B cell (primary cell): Measurements from ENCODE around the gene KIF17. TPM values are rescaled to one million over a fixed set of nuclear protein-coding genes. Genes with fewer than 3 reads are reported as not detected.

Experiments used
- ATAC-seq: fragments of 200-7000 bp; cut with Tn5 transposase; one replicate; pipeline ENCODE4 v1.10.0; 2021; ENCODE audit warnings: low read depth, mild to moderate bottlenecking, moderate number of reproducible peaks, moderate library complexity
- CTCF ChIA-PET: fragments of 350-600 bp; sonication (Branson Sonifier 250); formaldehyde crosslinking; loops from one replicate; lab custom pipeline; 2021; ENCODE audit warnings: antibody characterized with exemption, inconsistent platforms; lab: Charles Lee
- POLR2A ChIA-PET: fragments of 350-600 bp; sonication (Branson Sonifier 250); formaldehyde crosslinking; loops from one replicate; lab custom pipeline; 2021; ENCODE audit warnings: antibody characterized with exemption; lab: Charles Lee
- DNase-seq: peaks from one replicate; pipeline ENCODE4 v3.0.0; 2013
- H2AFZ ChIP-seq: 2 replicates; pipeline ENCODE4 v1.6.1; 2012; ENCODE audit warnings: mild to moderate bottlenecking, low read depth, low read length; ENCODE audit not compliant: insufficient read depth, poor library complexity, severe bottlenecking
- H3K27ac ChIP-seq, 2 donors: 1 replicate in 1 of 2; 2 replicates in 1 of 2; pipeline ENCODE4 v1.5.1; 2012 to 2013; ENCODE audit warnings: low read length in 2 of 2, mild to moderate bottlenecking in 2 of 2, moderate library complexity in 1 of 2
- H3K27me3 ChIP-seq, 4 experiments: fragments of 200-600 bp in 1 of 4; sonication (generic) in 1 of 4; replicated peaks in 1 of 4; 1 replicate in 2 of 4; 2 replicates in 2 of 4; pipeline versions ENCODE4 v1.6.1 to v1.7.0; 2013 to 2016; ENCODE audit warnings: low read length in 3 of 4, mild to moderate bottlenecking in 2 of 4, mixed read lengths in 1 of 4, moderate library complexity in 1 of 4; ENCODE audit not compliant: insufficient read depth in 4 of 4, control insufficient read depth in 3 of 4; ENCODE audit errors: control extremely low read depth in 1 of 4
- H3K36me3 ChIP-seq, 2 experiments: replicated peaks in 1 of 2; 1 replicate in 1 of 2; 2 replicates in 1 of 2; pipeline versions ENCODE4 v1.6.1 to v1.7.1; 2013; ENCODE audit warnings: low read length in 1 of 2; ENCODE audit not compliant: insufficient read depth in 2 of 2, control insufficient read depth in 1 of 2; ENCODE audit errors: control extremely low read depth in 1 of 2, extremely low read depth in 1 of 2
- H3K4me1 ChIP-seq, 2 donors: fragments of 200-600 bp in 1 of 2; sonication (generic) in 1 of 2; 1 replicate in 1 of 2; 2 replicates in 1 of 2; pipeline versions ENCODE4 v1.5.1 to v1.6.1; 2013 to 2017; ENCODE audit warnings: low read length in 2 of 2; ENCODE audit not compliant: control insufficient read depth in 2 of 2, insufficient read depth in 2 of 2
- H3K4me2 ChIP-seq: replicated peaks from 2 replicates; pipeline ENCODE3; 2012; ENCODE audit warnings: mild to moderate bottlenecking, low read depth, low read length; ENCODE audit not compliant: poor library complexity, severe bottlenecking
- H3K4me3 ChIP-seq, 5 experiments: fragments of 200-600 bp in 1 of 5; sonication (generic) in 1 of 5; 1 replicate in 3 of 5; 2 replicates in 2 of 5; pipeline versions ENCODE4 v1.5.1 to v1.7.0; 2011 to 2016; ENCODE audit warnings: low read length in 4 of 5, mild to moderate bottlenecking in 4 of 5, low read depth in 2 of 5, control low read depth in 1 of 5, moderate library complexity in 1 of 5; ENCODE audit not compliant: insufficient read depth in 1 of 5; ENCODE audit errors: control extremely low read depth in 1 of 5, extremely low read depth in 1 of 5
- H3K79me2 ChIP-seq: fragments of 200-600 bp; sonication (generic); one replicate; pipeline ENCODE4 v1.6.0; 2016; ENCODE audit warnings: low read length; ENCODE audit not compliant: control insufficient read depth, insufficient read depth
- H3K9ac ChIP-seq: fragments of 200-600 bp; sonication (generic); 2 replicates; pipeline ENCODE4 v1.6.1; 2017; ENCODE audit warnings: mild to moderate bottlenecking, low read length, moderate library complexity
- H3K9me3 ChIP-seq, 3 donors: one replicate each; pipeline versions ENCODE4 v1.6.1 to v1.7.1; 2013; ENCODE audit warnings: low read length in 2 of 3; ENCODE audit not compliant: control insufficient read depth in 2 of 3, insufficient read depth in 1 of 3; ENCODE audit errors: control extremely low read depth in 1 of 3
- H4K20me1 ChIP-seq: 2 replicates; pipeline ENCODE4 v1.6.0; 2012; ENCODE audit warnings: mild to moderate bottlenecking, low read length; ENCODE audit not compliant: insufficient read depth, control insufficient read depth, poor library complexity, severe bottlenecking
- H3K27ac Mint-ChIP-seq: one replicate; pipeline ENCODE4 v1.8.0; 2021; ENCODE audit warnings: mixed read lengths
- H3K27me3 Mint-ChIP-seq: one replicate; pipeline ENCODE4 v1.8.0; 2021; ENCODE audit warnings: mixed read lengths
- H3K4me1 Mint-ChIP-seq: one replicate; pipeline ENCODE4 v1.8.0; 2021; ENCODE audit warnings: mixed read lengths
- H3K4me3 Mint-ChIP-seq: one replicate; pipeline ENCODE4 v1.8.0; 2021; ENCODE audit warnings: mixed read lengths
- H3K9me3 Mint-ChIP-seq: one replicate; pipeline ENCODE4 v1.8.0; 2022; ENCODE audit warnings: mixed read lengths; ENCODE audit not compliant: insufficient read depth
- CTCF ChIP-seq: fragments of 200-600 bp; IDR thresholded peaks from one replicate; pipeline ENCODE4 v1.8.0; 2022; ENCODE audit warnings: antibody characterized with exemption, mild to moderate bottlenecking
- EZH2 ChIP-seq: IDR thresholded peaks from 2 replicates; pipeline ENCODE4 v1.6.1; 2012; ENCODE audit warnings: borderline replicate concordance, low read depth, mild to moderate bottlenecking, moderate library complexity, low read length; ENCODE audit not compliant: insufficient read depth, poor library complexity, severe bottlenecking
- WGBS: methylation state at CpG from one replicate; pipeline ENCODE4 v1.1.5; 2013; ENCODE audit warnings: missing lambda C conversion rate; ENCODE audit not compliant: insufficient coverage; 5-methylcytosine and 5-hydroxymethylcytosine counted together
- intact Hi-C: fragments of 100-400 bp; cut with micrococcal nuclease; formaldehyde crosslinking; loops from one replicate; pipeline ENCODE4 v1.10.0; 2022
- polyA plus RNA-seq: library from polyadenylated mRNA; depleted of rRNA; stranded (reverse); fragments of >200 nt; gene quantifications from 2 replicates; pipeline ENCODE4 v1.2.3, GENCODE V29; 2012
- total RNA-seq, 2 donors: library from RNA; stranded (reverse); fragments of 120-200 nt in 1 of 2; gene quantifications; 1 replicate in 1 of 2; 2 replicates in 1 of 2; pipeline versions ENCODE4 v1.2.3 to v1.2.4, GENCODE V29; 2013 to 2022

KIF17 gene
- total and polyA plus RNA-seq, 2 donors (not counting 1 experiment from before 2014, with no cell fraction given), result not detected

DNA sequence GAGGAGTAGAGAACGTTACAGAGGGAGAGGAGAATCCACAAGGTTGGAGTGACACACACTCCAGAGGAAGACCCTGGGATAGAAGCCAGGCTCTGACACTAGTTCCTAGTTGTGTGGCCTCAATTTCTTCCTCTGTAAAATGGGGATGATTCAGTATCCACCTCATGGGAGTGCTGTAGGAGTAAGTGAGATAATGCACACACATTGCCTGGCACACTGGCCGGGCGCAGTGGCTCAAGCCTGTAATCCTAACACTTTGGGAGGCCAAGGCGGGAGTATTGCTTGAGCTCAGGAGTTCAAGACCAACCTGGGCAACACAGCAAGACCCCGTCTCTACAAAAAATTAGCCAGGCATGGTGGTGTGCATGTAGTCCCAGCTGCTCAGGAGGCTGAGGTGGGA, 8.9 kb downstream of the KIF17 start:
- intact Hi-C loops, result no loop called here
- Mint-ChIP-seq H3K4me1 (no peaks in the 10 kb centered on the region), H3K9me3 (peaks cover 2% of the 10 kb centered on the region), H3K27me3 (peaks cover 5% of the 10 kb centered on the region), H3K4me3 (no peak overlapping the region), H3K27ac (no peak overlapping the region)
- H3K36me3 ChIP-seq, result no peaks in the 10 kb centered on the region
- DNase-seq (no peak), ATAC-seq (no peak)
- 89% methylated on average over 4 of the region's 5 CpGs for whole genome bisulfite sequencing
- CTCF ChIA-PET, result no interaction called here
- H3K4me3 ChIP-seq, result no peak overlapping the region
- no peak overlapping the region for H2AFZ ChIP-seq
- peaks cover 0 to 5% (median 0%) of the 10 kb centered on the region in 4 experiments for H3K27me3 ChIP-seq
- H3K9me3 ChIP-seq, result no peaks in the 10 kb centered on the region
- no peaks in the 10 kb centered on the region for H3K4me1 ChIP-seq
- no peak overlapping the region for H3K9ac ChIP-seq
- no peak overlapping the region for H3K4me2 ChIP-seq
- no peaks in the 10 kb centered on the region for H3K79me2 ChIP-seq
- no peak for TF ChIP-seq EZH2
- TF ChIP-seq CTCF, result no peak
- POLR2A ChIA-PET, result no interaction called here
- no peaks in the 10 kb centered on the region for H4K20me1 ChIP-seq
- no peak overlapping the region for H3K27ac ChIP-seq

- H3K27me3 ChIP-seq, result peaks cover 0 to under 1% (median 0%) of the 10 kb centered on the region in 4 experiments
- TF ChIP-seq EZH2, result no peak
- TF ChIP-seq CTCF, result no peak
- H3K4me3 Mint-ChIP-seq, result no peak overlapping the region
- POLR2A ChIA-PET, result interaction anchor here (0.6 kb wide), 1 partner anchor 158 kb away, joined by 4 read pairs; no protein-coding TSS in a partner anchor
- CTCF ChIA-PET, result interaction anchor here (1.3 kb wide), 1 partner anchor 12 kb away, joined by 6 read pairs; no protein-coding TSS in a partner anchor
- no peaks in the 10 kb centered on the region for H3K36me3 ChIP-seq
- H3K4me1 ChIP-seq, result no peaks in the 10 kb centered on the region
- WGBS, result 94% methylated on average over 6 of the region's 6 CpGs
- peaks cover 2% of the 10 kb centered on the region for H3K9me3 Mint-ChIP-seq
- no peaks in the 10 kb centered on the region for H3K4me1 Mint-ChIP-seq
- H3K27ac Mint-ChIP-seq, result no peak overlapping the region
- H3K9ac ChIP-seq, result no peak overlapping the region
- intact Hi-C loops, result no loop called here
- peaks cover 5% of the 10 kb centered on the region for H3K27me3 Mint-ChIP-seq
- H3K9me3 ChIP-seq, result no peaks in the 10 kb centered on the region
- H3K27ac ChIP-seq, result no peak overlapping the region
- no peaks in the 10 kb centered on the region for H3K79me2 ChIP-seq
- no peak overlapping the region for H3K4me3 ChIP-seq
- no peak overlapping the region for H2AFZ ChIP-seq
- no peaks in the 10 kb centered on the region for H4K20me1 ChIP-seq
- ATAC-seq (no peak), DNase-seq (no peak)
- H3K4me2 ChIP-seq, result no peak overlapping the region
These were observed 9.8 kb downstream of the KIF17 start for GRCh38 chr1:20708057-20708456.
